Endodermal cell (in vitro differentiated cells): Measurements from ENCODE around the gene PLEKHO2. TPM values are rescaled to one million over a fixed set of nuclear protein-coding genes. Genes with fewer than 3 reads are reported as not detected.

Experiments used
- DNase-seq: peaks from one replicate; pipeline ENCODE4 v3.0.0-alpha.2; 2017
- H3K27ac ChIP-seq: 2 replicates; pipeline ENCODE4 v1.5.1; 2013; ENCODE audit warnings: mild to moderate bottlenecking, low read depth, low read length, moderate library complexity
- H3K27me3 ChIP-seq: 2 replicates; pipeline ENCODE4 v1.6.1; 2013; ENCODE audit warnings: mild to moderate bottlenecking, low read length, moderate library complexity; ENCODE audit not compliant: insufficient read depth, control insufficient read depth, poor library complexity, severe bottlenecking
- H3K36me3 ChIP-seq: 2 replicates; pipeline ENCODE4 v1.7.0; 2013; ENCODE audit warnings: mild to moderate bottlenecking, low read length, moderate library complexity; ENCODE audit not compliant: control insufficient read depth, insufficient read depth
- H3K4me1 ChIP-seq: one replicate; pipeline ENCODE4 v1.7.0; 2013; ENCODE audit warnings: low read length; ENCODE audit not compliant: control insufficient read depth, insufficient read depth
- H3K4me3 ChIP-seq: 2 replicates; pipeline ENCODE4 v1.5.1; 2013; ENCODE audit warnings: mild to moderate bottlenecking, low read length, moderate library complexity
- H3K9ac ChIP-seq: 2 replicates; pipeline ENCODE4 v1.6.1; 2013; ENCODE audit warnings: mild to moderate bottlenecking, low read length, moderate library complexity; ENCODE audit not compliant: poor library complexity, severe bottlenecking; ENCODE audit errors: extremely low read depth
- H3K9me3 ChIP-seq: 2 replicates; pipeline ENCODE4 v1.6.1; 2013; ENCODE audit warnings: mild to moderate bottlenecking, low read length, moderate library complexity; ENCODE audit not compliant: control insufficient read depth
- H3K27ac Mint-ChIP-seq: 2 replicates; pipeline ENCODE4 v1.8.0; 2020; ENCODE audit warnings: mixed read lengths
- H3K27me3 Mint-ChIP-seq: 2 replicates; pipeline ENCODE4 v1.8.0; 2021; ENCODE audit warnings: mild to moderate bottlenecking, mixed read lengths; ENCODE audit not compliant: insufficient read depth
- H3K36me3 Mint-ChIP-seq: 2 replicates; pipeline ENCODE4 v1.8.0; 2020; ENCODE audit warnings: low read depth, mixed read lengths
- H3K4me1 Mint-ChIP-seq: 2 replicates; pipeline ENCODE4 v1.8.0; 2020; ENCODE audit warnings: mixed read lengths
- H3K4me3 Mint-ChIP-seq: 2 replicates; pipeline ENCODE4 v1.8.0; 2020; ENCODE audit warnings: mild to moderate bottlenecking, moderate library complexity, mixed read lengths
- H3K9me3 Mint-ChIP-seq: 2 replicates; pipeline ENCODE4 v1.8.0; 2020; ENCODE audit warnings: mild to moderate bottlenecking, mixed read lengths
- WGBS, 2 experiments: methylation state at CpG; one replicate each; pipeline versions ENCODE4 v1.1.5 to v1.1.7; 2013; ENCODE audit warnings: missing lambda C conversion rate in 2 of 2, mixed read lengths in 1 of 2; ENCODE audit not compliant: insufficient coverage in 1 of 2, insufficient read length in 1 of 2; 5-methylcytosine and 5-hydroxymethylcytosine counted together
- total RNA-seq, 2 donors: library from RNA; stranded (reverse); fragmentation: NEBNext Ultra II Directional in 1 of 2; extraction: Animal tissue kit (Norgen Biotek cat#: 25700) in 1 of 2; gene quantifications; 2 replicates in 1 of 2; 3 replicates in 1 of 2; pipeline ENCODE4 v1.2.1, GENCODE V29; 2021
- TF ChIP-seq, protein P1 (sequence below): fragments of 200-600 bp; sonication (generic); conservative IDR thresholded peaks from 2 replicates; pipeline ENCODE4 v1.5.0; 2021; ENCODE audit warnings: antibody characterized with exemption, mild to moderate bottlenecking

Gene PLEKHO2
- total RNA-seq, 2 donors from 2014 or later: 10.2 to 12.9 TPM

DNA sequence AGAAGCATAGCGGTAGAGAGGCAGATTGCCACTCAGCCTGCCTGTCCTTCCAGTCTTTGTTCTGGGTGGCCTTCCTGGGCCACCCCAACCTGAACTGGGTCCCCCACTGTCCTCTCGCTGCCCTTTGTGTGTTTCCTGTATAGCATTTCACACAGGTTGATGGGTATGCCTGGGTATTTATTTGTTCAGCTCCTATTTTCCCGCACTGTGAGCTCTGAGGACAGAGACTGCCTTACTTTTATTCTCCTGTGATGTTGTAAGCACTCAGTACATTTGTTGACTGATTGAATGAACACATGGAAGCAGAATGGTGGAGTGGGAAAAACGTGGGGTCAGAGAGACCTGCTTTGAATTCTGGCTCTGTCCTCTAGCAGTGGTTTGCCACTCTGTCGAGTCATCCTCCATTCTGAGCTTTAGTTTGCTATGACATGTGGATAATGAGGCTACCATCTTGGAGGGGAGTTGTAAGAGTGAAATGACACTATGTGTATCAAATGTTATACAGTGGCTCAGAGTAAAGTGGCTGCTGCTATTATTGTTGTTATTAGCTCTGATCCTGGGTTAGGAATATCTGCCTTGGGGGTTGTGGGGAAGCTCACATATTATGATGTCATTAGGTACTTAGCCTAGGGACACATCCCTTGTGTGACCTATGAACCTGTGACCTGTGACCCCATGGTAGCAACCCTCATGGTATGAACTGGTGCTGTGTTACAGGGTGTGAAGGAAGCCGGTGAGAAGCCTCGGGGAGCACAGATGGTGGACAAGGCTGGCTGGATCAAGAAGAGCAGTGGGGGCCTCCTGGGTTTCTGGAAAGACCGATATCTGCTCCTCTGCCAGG is 6.4 kb downstream of the PLEKHO2 start:
- TF ChIP-seq, protein P1, sequence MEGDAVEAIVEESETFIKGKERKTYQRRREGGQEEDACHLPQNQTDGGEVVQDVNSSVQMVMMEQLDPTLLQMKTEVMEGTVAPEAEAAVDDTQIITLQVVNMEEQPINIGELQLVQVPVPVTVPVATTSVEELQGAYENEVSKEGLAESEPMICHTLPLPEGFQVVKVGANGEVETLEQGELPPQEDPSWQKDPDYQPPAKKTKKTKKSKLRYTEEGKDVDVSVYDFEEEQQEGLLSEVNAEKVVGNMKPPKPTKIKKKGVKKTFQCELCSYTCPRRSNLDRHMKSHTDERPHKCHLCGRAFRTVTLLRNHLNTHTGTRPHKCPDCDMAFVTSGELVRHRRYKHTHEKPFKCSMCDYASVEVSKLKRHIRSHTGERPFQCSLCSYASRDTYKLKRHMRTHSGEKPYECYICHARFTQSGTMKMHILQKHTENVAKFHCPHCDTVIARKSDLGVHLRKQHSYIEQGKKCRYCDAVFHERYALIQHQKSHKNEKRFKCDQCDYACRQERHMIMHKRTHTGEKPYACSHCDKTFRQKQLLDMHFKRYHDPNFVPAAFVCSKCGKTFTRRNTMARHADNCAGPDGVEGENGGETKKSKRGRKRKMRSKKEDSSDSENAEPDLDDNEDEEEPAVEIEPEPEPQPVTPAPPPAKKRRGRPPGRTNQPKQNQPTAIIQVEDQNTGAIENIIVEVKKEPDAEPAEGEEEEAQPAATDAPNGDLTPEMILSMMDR: no peak
- Mint-ChIP-seq H3K4me1 (peaks cover 21% of the 10 kb centered on the region), H3K9me3 (no peaks in the 10 kb centered on the region), H3K27ac (no peak overlapping the region), H3K36me3 (peaks cover 24% of the 10 kb centered on the region), H3K27me3 (no peaks in the 10 kb centered on the region), H3K4me3 (no peak overlapping the region)
- Histone ChIP-seq H3K27me3 (no peaks in the 10 kb centered on the region), H3K4me3 (no peak overlapping the region), H3K27ac (no peak overlapping the region), H3K9ac (no peak overlapping the region), H3K36me3 (peaks cover 17% of the 10 kb centered on the region), H3K9me3 (no peaks in the 10 kb centered on the region), H3K4me1 (peaks cover 3% of the 10 kb centered on the region)
- WGBS, 2 experiments: 92 to 95% methylated on average over 6 to 8 of the region's 8 CpGs
- DNase-seq: no peak

DNA sequence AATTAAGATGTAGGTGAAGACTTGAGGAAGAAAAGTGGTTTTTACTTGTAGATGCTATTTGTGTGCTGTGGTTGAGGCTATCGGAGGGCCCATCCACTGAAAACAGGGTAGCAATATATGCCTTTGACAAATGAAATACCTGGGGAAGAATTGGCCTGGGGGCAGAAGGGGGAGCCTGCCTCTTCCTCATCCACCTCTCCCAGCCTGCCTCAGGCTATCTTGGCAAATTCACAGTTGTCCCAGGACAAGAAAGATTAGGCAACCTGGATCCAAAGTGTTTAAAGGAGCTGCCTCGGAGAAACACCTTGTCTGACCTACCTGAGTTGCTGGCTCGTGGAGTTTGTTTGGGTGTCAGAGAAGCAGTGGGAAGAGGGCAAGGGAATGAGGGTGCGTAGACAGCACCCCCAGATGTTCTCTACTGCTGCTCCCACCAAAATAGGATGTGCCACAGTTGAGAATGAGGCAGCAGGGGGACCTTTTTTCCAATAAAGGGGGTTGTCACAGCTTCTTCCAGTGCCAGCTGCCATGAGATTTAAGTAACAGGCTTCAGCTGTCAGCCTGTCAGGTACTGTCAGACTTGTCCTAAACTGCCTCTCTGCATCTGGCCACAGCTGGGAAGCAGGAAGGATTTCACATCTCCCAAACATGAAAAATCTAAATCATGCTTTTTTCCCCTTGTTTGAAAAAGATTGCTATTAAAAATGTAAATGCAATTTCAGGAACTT is 9.2 kb downstream of the PLEKHO2 start:
- no peaks in the 10 kb centered on the region for H3K9me3 Mint-ChIP-seq
- H3K9ac ChIP-seq: no peak overlapping the region
- H3K36me3 Mint-ChIP-seq: peaks cover 41% of the 10 kb centered on the region
- H3K36me3 ChIP-seq: peaks cover 29% of the 10 kb centered on the region
- H3K4me3 Mint-ChIP-seq: no peak overlapping the region
- no peaks in the 10 kb centered on the region for H3K9me3 ChIP-seq
- peak overlapping the region; percentile 64 for H3K27ac Mint-ChIP-seq
- H3K27ac ChIP-seq: no peak overlapping the region
- H3K4me1 Mint-ChIP-seq: peaks cover 8% of the 10 kb centered on the region
- 89 to 96% methylated on average over 3 to 4 of the region's 4 CpGs for WGBS, 2 experiments
- TF ChIP-seq, protein P1: no peak
- H3K27me3 ChIP-seq: no peaks in the 10 kb centered on the region
- H3K27me3 Mint-ChIP-seq: no peaks in the 10 kb centered on the region
- DNase-seq: no peak
- H3K4me1 ChIP-seq: no peaks in the 10 kb centered on the region
- H3K4me3 ChIP-seq: no peak overlapping the region

DNA sequence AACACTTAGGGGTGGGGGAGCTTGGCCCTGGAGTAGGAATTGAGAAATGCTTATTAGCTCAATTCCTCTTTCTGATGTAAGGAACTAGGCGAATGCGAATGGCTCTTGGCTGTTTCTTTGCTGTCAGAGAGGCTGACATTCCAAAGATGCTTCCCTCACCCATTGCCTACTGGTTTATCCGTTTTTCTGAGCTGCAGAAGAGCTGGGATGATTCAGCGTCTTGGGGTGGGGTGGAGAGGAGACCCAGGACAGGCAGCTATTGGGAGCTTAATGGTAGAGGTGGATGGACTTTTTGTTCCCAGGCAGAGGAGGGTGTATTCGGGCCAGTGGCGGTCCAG is 9.8 kb downstream of the PLEKHO2 start:
- no peaks in the 10 kb centered on the region for H3K27me3 Mint-ChIP-seq
- H3K27ac Mint-ChIP-seq: peak overlapping the region; percentile 1
- H3K9me3 Mint-ChIP-seq: no peaks in the 10 kb centered on the region
- DNase-seq: peak; percentile 67
- Histone ChIP-seq H3K27ac (no peak overlapping the region), H3K27me3 (no peaks in the 10 kb centered on the region), H3K4me1 (no peaks in the 10 kb centered on the region), H3K9ac (no peak overlapping the region), H3K4me3 (no peak overlapping the region), H3K36me3 (peaks cover 30% of the 10 kb centered on the region), H3K9me3 (no peaks in the 10 kb centered on the region)
- no peak overlapping the region for H3K4me3 Mint-ChIP-seq
- peaks cover 40% of the 10 kb centered on the region for H3K36me3 Mint-ChIP-seq
- 63 to 80% methylated on average over 2 to 6 of the region's 6 CpGs for WGBS, 2 experiments
- peaks cover 13% of the 10 kb centered on the region for H3K4me1 Mint-ChIP-seq
- TF ChIP-seq, protein P1: no peak
